Measurements from ENCODE around the gene CYB5B.
A peak's percentile ranks its signal among the peaks of the same experiment; 100 is the strongest.

Gene CYB5B

DNA sequence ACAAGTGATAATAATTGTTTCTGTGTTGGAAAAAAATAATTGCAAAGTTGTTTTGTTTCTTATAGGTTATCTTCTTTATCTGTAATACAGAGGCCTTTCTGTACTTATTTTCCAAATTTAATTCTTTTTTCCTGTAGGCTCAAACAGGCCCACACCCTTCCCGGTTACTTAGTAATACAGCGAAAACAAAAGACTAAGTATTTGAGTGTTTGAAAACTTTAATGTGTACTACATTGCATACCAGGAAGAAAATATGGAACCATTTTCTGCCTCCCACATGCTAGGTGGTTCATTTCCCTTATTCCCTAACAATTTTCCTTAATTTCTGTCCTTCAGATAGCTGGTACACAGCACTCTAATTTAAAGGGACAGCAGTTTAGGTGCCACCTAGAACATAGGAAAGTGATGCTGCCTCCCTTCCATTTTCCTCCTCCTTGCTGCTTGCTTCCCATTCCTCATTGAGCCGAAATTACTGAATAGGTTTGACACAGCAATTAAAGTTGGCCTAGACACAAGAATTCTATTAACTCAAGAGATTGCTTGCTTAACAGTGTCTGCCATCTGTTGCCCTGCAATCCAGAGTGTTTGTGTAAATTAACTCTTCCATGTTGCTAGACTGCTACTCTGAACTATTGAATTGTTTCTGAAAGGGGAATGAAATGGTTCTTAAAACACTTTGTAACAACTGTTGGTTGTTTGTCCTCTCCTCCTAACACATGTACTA, 24.2 kb downstream of the CYB5B start:
- TF ChIP-seq, protein P1, sequence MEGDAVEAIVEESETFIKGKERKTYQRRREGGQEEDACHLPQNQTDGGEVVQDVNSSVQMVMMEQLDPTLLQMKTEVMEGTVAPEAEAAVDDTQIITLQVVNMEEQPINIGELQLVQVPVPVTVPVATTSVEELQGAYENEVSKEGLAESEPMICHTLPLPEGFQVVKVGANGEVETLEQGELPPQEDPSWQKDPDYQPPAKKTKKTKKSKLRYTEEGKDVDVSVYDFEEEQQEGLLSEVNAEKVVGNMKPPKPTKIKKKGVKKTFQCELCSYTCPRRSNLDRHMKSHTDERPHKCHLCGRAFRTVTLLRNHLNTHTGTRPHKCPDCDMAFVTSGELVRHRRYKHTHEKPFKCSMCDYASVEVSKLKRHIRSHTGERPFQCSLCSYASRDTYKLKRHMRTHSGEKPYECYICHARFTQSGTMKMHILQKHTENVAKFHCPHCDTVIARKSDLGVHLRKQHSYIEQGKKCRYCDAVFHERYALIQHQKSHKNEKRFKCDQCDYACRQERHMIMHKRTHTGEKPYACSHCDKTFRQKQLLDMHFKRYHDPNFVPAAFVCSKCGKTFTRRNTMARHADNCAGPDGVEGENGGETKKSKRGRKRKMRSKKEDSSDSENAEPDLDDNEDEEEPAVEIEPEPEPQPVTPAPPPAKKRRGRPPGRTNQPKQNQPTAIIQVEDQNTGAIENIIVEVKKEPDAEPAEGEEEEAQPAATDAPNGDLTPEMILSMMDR (IDR thresholded peaks at IDR 0.05; ENCODE audit: insufficient read depth, low read length, missing control alignments) = no peak
- POLR2A ChIA-PET = no interaction called here
- peak; percentile 56 for DNase-seq (ENCODE audit: low read depth, low spot score)
- no peak overlapping the region for H3K4me3 ChIP-seq (ENCODE audit: low read depth, low read length)
- CTCF ChIA-PET = interaction anchor here (1.4 to 1.6 kb wide), 2 partner anchors 11 to 51 kb away, joined by 4 read pairs; no protein-coding TSS in a partner anchor

DNA sequence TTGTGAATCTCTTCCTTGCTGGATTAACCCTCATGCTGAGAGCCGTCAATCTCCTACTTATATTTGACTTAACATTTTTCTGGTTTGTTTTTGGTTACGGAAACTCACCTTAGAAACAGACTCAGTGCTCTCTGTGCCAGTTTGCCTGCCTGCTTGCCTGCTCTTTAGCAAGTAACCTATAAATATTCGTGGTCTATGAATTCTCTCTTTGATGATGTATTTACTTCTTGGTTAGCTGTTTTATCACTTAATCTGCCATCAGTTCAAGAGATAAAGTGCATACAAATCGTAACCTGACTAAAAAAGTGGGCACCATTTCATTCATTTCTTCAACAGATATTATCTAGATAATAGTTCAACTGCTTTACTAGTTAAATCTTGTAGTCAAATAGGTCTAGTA, 26.7 kb downstream of the CYB5B start:
- ChIA-PET POLR2A (no interaction called here), CTCF (no interaction called here)
- TF ChIP-seq, protein P1 (IDR thresholded peaks at IDR 0.05; ENCODE audit: insufficient read depth, low read length, missing control alignments) = no peak
- no peak for DNase-seq (ENCODE audit: low read depth, low spot score)
- no peak overlapping the region for H3K4me3 ChIP-seq (ENCODE audit: low read depth, low read length)

DNA sequence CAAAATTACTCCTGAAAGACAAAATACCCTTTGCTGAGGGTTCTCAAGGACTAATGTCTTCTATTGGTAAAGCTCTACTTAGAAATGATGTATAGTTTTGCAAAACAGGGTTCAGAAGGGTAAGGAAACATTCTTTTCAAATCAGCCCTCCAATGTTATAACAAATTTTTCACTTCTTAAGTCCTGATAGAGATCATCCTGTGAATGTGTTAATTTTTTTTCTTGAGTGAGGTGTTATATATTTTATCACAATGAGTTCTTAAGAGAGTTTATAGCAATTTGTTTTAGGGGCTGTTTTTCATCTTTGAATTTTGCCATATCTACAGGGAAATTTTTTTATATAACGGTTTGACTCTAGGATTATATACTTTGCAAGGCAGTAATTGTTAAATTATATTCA, 29.5 kb downstream of the CYB5B start:
- TF ChIP-seq, protein P1 (IDR thresholded peaks at IDR 0.05; ENCODE audit: insufficient read depth, low read length, missing control alignments) = no peak
- POLR2A ChIA-PET = no interaction called here

DNA sequence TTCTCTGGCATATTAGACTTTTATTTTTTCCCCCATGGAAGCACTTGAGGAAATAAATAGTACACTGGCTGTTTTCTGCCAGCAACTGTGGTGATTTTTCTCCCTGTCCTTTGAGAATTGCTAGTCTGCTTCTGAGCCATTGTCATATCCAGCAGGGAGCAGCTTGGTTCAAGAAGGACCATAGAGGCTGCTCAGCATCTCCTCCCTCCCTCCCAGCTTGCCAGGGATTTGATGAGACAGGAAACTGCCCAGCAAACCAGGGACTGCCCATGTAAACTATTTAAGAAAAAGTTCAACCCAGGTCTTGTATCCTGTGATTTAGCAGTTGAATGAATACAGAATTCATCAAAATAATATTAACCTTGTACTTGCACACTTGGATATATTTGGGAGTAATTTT, 39.5 kb downstream of the CYB5B start:
- H3K4me3 ChIP-seq (ENCODE audit: low read depth, low read length) = no peak overlapping the region
- ChIA-PET POLR2A (no interaction called here), CTCF (interaction anchor here (0.8 to 1.2 kb wide), 2 partner anchors 8 to 68 kb away, joined by 3 read pairs; no protein-coding TSS in a partner anchor)
- TF ChIP-seq, protein P1 (IDR thresholded peaks at IDR 0.05; ENCODE audit: insufficient read depth, low read length, missing control alignments) = no peak
- no peak for DNase-seq (ENCODE audit: low read depth, low spot score)

More for the DNA sequence above, 29.5 kb downstream of the CYB5B start:
- CTCF ChIA-PET = no interaction called here
- no peak for DNase-seq (ENCODE audit: low read depth, low spot score)
- H3K4me3 ChIP-seq (ENCODE audit: low read depth, low read length) = no peak overlapping the region

DNA sequence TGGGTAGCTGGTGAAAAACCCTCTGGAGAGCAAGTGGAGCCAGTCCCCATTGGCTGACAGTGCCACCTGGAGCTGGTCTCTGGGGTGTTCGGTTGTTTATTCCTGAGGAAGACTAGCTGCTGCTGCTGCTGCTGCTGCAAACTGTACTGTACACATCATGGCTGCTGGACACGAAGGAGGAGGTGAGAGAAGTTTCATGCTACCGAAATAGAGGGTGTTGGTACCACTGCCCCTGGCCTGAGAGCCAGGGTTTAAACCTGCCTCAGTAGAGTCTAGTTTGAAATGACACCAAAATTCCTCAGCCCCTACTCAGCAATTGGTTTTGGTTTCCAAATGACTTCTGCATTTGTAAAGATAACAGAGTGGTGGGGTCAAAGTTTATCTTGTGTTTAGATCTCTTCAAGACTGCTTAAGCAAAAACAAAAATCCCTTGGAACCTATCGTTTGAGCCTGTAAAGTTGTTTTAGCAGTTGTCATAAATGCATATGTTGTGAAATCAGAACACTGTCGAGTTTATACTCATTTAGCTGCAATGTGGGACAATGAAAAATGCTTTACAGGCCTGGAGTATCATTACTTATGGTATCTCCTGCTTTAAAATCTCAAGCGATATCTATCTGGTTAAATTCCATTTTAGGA, 40.8 kb downstream of the CYB5B start:
- POLR2A ChIA-PET = no interaction called here
- H3K4me3 ChIP-seq (ENCODE audit: low read depth, low read length) = no peak overlapping the region
- DNase-seq (ENCODE audit: low read depth, low spot score) = no peak
- CTCF ChIA-PET = no interaction called here
- TF ChIP-seq, protein P1 (IDR thresholded peaks at IDR 0.05; ENCODE audit: insufficient read depth, low read length, missing control alignments) = no peak

DNA sequence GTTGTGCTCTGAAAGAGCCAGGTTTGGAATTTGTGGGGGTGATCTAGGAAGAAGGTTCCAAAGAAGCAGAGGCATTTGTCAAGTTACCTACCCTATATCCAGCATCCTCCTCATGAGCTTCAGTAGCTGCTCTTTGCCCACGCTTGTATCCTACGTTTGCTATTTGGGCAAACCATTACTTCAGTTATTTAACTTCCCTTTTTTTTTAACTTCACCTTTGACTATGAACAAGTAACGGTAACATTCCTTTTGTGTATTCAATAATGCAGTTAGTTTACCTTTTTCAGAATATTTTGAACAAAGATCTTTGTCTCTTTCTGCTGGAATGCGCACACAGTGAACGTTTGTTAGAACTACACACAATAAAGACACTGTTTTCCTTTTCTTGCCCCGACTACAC, 41.5 kb downstream of the CYB5B start:
- no peak for DNase-seq (ENCODE audit: low read depth, low spot score)
- TF ChIP-seq, protein P1 (IDR thresholded peaks at IDR 0.05; ENCODE audit: insufficient read depth, low read length, missing control alignments) = no peak
- POLR2A ChIA-PET = no interaction called here
- no peak overlapping the region for H3K4me3 ChIP-seq (ENCODE audit: low read depth, low read length)
- CTCF ChIA-PET = no interaction called here
